ENCODE data around the gene IP6K2. TPM values are rescaled to one million over a fixed set of nuclear protein-coding genes. Genes with fewer than 3 reads are reported as not detected.
A peak's percentile ranks its signal among the peaks of the same experiment; 100 is the strongest.

Gene IP6K2
- polyA plus RNA-seq, 1 experiment, result 110 TPM

DNA sequence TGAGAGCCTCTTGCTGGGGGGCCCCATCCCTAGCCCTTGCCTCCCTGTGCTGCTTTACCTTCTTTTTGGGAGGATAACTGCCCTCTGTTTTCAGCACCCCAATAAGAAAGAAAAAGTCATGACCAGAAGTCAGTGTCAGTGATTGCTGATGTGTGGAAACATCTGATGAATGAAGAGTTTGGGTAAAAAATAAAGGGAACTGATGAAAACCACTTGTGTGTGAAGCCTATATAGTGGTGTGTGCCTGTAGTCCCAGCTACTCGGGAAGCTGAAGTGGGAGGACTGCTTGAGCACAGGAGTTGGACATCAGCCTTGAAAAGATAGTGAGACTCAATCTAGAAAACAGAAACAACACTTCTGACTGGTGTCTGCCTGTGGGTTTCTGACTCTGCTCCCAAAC, 44.5 kb downstream of the IP6K2 start:
- no peaks in the 10 kb centered on the region for H3K9me3 ChIP-seq (ENCODE audit: control insufficient read depth, insufficient read depth, low read length)
- H3K4me3 ChIP-seq (ENCODE audit: low read depth, low read length), result no peak overlapping the region
- TF ChIP-seq, protein P1, sequence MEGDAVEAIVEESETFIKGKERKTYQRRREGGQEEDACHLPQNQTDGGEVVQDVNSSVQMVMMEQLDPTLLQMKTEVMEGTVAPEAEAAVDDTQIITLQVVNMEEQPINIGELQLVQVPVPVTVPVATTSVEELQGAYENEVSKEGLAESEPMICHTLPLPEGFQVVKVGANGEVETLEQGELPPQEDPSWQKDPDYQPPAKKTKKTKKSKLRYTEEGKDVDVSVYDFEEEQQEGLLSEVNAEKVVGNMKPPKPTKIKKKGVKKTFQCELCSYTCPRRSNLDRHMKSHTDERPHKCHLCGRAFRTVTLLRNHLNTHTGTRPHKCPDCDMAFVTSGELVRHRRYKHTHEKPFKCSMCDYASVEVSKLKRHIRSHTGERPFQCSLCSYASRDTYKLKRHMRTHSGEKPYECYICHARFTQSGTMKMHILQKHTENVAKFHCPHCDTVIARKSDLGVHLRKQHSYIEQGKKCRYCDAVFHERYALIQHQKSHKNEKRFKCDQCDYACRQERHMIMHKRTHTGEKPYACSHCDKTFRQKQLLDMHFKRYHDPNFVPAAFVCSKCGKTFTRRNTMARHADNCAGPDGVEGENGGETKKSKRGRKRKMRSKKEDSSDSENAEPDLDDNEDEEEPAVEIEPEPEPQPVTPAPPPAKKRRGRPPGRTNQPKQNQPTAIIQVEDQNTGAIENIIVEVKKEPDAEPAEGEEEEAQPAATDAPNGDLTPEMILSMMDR (IDR thresholded peaks at IDR 0.05; ENCODE audit: low read depth, low read length), result no peak
- no peaks in the 10 kb centered on the region for H3K27me3 ChIP-seq (ENCODE audit: control insufficient read depth, insufficient read depth, low read length)
- no peak overlapping the region for H3K27ac ChIP-seq (ENCODE audit: low read depth, low read length)
- DNase-seq (ENCODE audit: low read depth, low spot score), result no peak
- POLR2A ChIA-PET, result interaction anchor here (0.7 kb wide), 1 partner anchor 35 kb away, joined by 3 read pairs; no protein-coding TSS in a partner anchor
- CTCF ChIA-PET, result no interaction called here

DNA sequence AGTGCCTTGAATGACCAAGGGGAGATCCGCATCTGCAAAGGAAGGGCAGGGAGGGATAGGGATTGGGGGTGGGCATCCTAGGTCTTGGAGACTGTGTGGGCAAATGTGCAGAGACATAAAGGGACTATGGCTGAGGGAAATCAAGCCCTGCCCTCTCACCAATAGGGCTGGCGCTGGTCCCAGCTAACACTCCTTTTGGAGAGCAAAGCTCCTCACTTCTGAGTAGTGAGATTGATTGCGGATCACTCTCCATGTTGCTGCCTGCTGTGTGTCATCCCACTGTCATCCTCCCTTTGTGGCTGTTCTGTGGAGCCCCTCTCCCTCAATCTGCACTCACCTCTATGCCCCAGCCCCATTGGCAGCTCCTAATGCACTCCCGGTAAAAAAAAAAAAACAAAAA, 52.1 kb downstream of the IP6K2 start:
- Histone ChIP-seq H3K27me3 (ENCODE audit: control insufficient read depth, insufficient read depth, low read length) (peaks cover 9% of the 10 kb centered on the region), H3K4me3 (ENCODE audit: low read depth, low read length) (no peak overlapping the region), H3K9me3 (ENCODE audit: control insufficient read depth, insufficient read depth, low read length) (peaks cover 11% of the 10 kb centered on the region; the same call in 1 of the 2 replicates), H3K27ac (ENCODE audit: low read depth, low read length) (no peak overlapping the region)
- DNase-seq (ENCODE audit: low read depth, low spot score), result no peak
- TF ChIP-seq, protein P1 (IDR thresholded peaks at IDR 0.05; ENCODE audit: low read depth, low read length), result no peak
- ChIA-PET POLR2A (interaction anchor here (0.7 to 1.4 kb wide), 3 partner anchors 21 to 29 kb away, joined by 4 to 7 read pairs (median 5); partner anchors contain the start of gene SLC26A6), CTCF (interaction anchor here (0.6 to 3.6 kb wide), 9 partner anchors 11 to 441 kb away, joined by 3 to 10 read pairs (median 4); no protein-coding TSS in a partner anchor)

DNA sequence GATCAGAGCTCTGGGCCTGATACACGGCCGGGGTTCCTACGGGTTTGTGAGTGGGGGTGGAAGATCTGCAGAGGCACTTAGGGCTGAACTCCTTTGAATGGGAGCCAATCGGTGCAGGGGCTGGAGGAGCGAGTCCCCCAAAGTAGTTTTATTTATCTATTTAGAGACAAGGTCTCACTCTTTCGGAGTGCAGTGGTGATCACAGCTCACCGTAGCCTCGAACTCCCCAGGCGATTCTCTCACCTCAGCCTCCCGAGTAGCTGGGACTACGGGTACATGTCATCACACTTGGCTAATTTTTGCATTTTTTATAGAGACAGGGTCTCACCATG, 52.7 kb downstream of the IP6K2 start:
- Histone ChIP-seq H3K4me3 (ENCODE audit: low read depth, low read length) (no peak overlapping the region; the same call in 1 of the 2 replicates), H3K27me3 (ENCODE audit: control insufficient read depth, insufficient read depth, low read length) (peaks cover 9% of the 10 kb centered on the region), H3K9me3 (ENCODE audit: control insufficient read depth, insufficient read depth, low read length) (peaks cover 11% of the 10 kb centered on the region; the same call in 1 of the 2 replicates), H3K27ac (ENCODE audit: low read depth, low read length) (peak overlapping the region; percentile 98)
- ChIA-PET CTCF (interaction anchor here (0.6 to 3.6 kb wide), 9 partner anchors 17 to 228 kb away, joined by 3 to 13 read pairs (median 4); partner anchors contain the start of gene SLC26A6), POLR2A (interaction anchor here (0.6 to 1.8 kb wide), 7 partner anchors 10 to 53 kb away, joined by 3 to 5 read pairs (median 4); partner anchors contain the start of genes IP6K2, NCKIPSD and SLC26A6)
- DNase-seq (ENCODE audit: low read depth, low spot score), result no peak
- TF ChIP-seq, protein P1 (IDR thresholded peaks at IDR 0.05; ENCODE audit: low read depth, low read length), result no peak

DNA sequence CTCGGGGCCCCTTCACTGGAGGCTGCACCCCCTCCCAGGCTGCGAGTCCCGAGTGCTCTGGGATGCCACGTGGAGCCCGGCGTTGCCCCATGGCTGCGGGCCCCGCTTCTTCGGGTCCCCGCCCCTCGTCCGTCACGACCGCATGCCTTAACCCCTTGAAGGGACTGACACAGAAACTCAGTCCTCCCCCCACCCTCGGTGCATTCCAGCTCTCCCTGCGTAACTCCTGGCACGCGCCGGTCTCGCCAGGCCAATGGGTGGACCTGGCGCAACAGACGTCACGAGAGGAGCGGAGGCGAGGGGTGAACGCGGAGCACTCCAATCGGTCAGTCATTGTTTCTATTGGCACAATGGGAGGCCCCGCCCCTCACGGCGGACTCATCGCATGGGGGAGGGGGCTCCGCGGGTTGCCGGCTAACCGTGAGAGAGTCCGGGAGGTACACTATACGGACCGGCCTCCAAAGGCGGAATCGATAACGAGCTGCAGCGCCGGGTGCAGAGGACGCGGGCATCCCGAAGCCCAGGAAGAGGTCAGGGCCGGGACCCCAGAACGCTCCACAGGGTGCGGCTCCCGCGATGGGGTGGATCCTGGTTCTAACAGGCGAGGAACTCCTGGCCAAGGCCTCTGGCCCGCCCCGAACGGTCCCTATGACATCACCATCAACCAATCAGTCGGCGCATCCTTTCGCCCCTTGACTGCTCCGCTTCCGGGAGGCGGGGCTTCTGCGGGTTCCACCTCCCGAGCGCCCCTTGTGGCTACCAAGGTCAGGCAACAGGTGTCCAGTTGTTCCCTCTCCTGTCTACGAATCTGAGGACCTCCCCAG, 53.3 kb downstream of the IP6K2 start:
- peak overlapping the region; percentile 98 for H3K27ac ChIP-seq (ENCODE audit: low read depth, low read length)

More for the DNA sequence above, 53.3 kb downstream of the IP6K2 start:
- TF ChIP-seq, protein P1 (IDR thresholded peaks at IDR 0.05; ENCODE audit: low read depth, low read length), result peak; percentile 74
- ChIA-PET POLR2A (interaction anchor here (0.6 to 2.4 kb wide), 13 partner anchors 10 to 103 kb away, joined by 3 to 12 read pairs (median 4); partner anchors contain the start of genes IP6K2, NCKIPSD and SLC26A6), CTCF (interaction anchor here (0.6 to 3.6 kb wide), 9 partner anchors 17 to 228 kb away, joined by 3 to 13 read pairs (median 4); partner anchors contain the start of gene SLC26A6)
- peak; percentile 98 for DNase-seq (ENCODE audit: low read depth, low spot score)
- Histone ChIP-seq H3K9me3 (ENCODE audit: control insufficient read depth, insufficient read depth, low read length) (peaks cover 11% of the 10 kb centered on the region; the same call in 1 of the 2 replicates), H3K27me3 (ENCODE audit: control insufficient read depth, insufficient read depth, low read length) (peaks cover 9% of the 10 kb centered on the region), H3K4me3 (ENCODE audit: low read depth, low read length) (peak overlapping the region; percentile 66)

Data from AG04450 (cell line).